GM20000 (cell line): ENCODE data around the gene OR2V2.

Experiments used
- DNase-seq: peaks from one replicate; pipeline ENCODE4 v3.0.0; 2012; ENCODE audit warnings: low spot score
- TF ChIP-seq, protein P1 (sequence below): IDR thresholded peaks from 2 replicates; pipeline ENCODE4 v1.5.1; 2012; ENCODE audit warnings: mild to moderate bottlenecking, control low read depth; ENCODE audit errors: extremely low read depth, missing control alignments

Gene OR2V2

DNA sequence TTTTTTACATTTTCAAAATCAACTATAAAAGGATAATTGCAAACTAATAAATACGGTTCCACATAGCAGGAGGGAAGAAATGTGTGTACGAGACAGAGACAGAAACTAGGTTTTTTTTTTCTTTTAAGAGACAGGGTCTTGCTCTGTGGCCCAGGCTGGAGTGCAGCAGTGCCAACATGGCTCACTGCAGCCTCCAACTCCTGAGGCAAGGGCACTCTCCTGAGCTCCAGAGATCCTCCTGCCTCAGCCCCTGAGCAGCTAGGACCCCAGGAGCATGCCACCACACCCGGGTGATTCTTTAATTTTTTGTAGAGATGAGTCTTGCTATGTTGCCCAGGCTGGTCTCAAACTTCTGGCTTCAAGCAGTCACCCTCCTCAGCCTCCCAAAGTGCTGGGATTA lies 14.3 kb upstream of the OR2V2 start:
- DNase-seq = no peak
- TF ChIP-seq, protein P1, sequence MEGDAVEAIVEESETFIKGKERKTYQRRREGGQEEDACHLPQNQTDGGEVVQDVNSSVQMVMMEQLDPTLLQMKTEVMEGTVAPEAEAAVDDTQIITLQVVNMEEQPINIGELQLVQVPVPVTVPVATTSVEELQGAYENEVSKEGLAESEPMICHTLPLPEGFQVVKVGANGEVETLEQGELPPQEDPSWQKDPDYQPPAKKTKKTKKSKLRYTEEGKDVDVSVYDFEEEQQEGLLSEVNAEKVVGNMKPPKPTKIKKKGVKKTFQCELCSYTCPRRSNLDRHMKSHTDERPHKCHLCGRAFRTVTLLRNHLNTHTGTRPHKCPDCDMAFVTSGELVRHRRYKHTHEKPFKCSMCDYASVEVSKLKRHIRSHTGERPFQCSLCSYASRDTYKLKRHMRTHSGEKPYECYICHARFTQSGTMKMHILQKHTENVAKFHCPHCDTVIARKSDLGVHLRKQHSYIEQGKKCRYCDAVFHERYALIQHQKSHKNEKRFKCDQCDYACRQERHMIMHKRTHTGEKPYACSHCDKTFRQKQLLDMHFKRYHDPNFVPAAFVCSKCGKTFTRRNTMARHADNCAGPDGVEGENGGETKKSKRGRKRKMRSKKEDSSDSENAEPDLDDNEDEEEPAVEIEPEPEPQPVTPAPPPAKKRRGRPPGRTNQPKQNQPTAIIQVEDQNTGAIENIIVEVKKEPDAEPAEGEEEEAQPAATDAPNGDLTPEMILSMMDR = no peak

DNA sequence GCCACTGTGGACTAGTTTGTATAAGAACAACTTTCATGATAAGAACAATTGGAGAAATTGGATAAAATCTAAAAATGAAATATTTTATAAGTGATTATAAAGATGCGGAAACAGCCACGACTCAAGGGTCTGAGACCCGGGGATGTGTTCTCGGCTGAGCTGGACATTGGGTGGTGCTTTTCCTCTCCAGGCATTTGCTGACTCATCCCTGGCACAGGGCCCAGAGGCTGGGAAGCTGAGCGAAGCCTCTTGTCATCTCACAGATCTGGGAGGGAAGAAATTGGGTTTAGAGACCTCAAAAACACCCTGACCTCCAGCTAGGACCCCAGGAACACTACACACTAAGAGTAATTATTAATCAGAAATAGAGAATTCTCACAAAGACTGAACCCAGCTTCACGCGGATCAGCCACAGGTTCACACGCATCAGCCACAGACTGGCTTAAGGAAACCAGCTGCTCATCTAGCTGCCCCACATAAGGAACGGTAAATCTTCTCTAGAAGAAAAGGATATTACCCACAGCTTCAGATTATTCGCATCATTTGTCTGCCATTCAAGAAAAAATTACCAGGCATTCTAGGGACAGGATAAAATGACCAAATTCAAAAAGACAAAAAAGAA lies 13.7 kb upstream of the OR2V2 start:
- DNase-seq = no peak
- TF ChIP-seq, protein P1 = no peak

DNA sequence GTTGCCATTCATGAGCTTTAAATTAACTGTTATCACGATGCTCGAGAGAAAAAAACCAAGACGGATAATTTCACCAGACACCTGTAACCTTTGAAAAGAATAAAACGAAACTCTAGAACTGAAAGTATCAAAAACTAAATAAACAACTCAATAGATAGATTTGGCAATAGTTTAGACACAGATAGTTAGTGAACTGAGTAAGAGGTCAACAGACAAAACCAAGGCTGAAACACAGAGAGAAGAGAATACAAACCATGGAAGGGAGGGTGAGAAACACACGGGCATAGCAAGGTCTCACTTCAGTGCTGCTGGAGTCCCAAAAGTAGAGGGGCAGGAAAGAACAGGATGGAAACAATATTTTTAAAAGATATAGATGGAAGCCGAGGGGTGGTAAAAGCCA lies 13.1 kb upstream of the OR2V2 start:
- no peak for DNase-seq
- TF ChIP-seq, protein P1 = no peak

DNA sequence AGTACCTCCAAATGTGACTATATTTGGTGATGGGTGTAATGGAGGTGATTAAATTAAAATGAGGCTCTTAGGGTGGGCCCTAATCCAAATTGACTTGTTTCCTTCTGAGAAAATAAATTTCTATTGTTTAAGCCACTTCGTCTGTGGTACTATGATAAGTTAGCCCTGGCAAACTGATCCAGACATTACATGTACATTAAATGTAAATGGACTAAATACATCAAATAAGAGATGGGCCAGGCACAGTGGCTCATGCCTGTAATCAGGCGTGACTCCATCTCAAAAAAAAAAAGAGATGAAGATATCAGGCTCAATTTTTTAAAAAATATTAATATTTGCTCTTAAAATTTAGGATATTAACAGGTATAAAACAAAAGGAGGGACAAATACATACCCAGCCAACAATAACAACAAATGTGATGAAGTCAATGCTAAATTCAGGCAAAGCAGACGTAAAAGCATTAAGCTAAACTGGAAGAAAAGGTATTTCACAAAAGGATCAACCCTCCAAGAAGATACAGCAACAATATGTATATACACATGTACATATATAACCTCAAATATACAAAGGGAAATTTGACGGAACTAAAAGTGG lies 10.9 kb upstream of the OR2V2 start:
- no peak for DNase-seq
- TF ChIP-seq, protein P1 = no peak

DNA sequence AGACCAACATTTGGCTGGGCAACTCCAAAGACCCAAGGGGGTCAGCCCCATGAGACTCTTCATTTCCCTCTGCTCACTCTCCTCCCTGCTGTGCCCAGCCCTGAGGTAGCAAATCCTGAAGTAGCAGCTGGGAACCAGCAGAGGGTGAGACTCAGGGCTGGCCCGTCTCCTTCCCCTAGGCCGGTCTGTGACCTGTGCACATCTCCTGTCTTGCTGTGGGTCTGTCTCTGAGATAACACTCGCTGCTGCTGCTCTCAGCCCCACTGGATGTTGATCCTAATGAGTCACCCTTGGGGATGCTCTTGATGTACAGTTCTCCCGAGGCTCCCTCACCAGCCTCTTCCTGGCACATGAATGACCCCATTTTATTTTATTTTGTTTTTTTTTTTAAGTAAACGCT lies 9.1 kb upstream of the OR2V2 start:
- TF ChIP-seq, protein P1 = no peak
- no peak for DNase-seq

DNA sequence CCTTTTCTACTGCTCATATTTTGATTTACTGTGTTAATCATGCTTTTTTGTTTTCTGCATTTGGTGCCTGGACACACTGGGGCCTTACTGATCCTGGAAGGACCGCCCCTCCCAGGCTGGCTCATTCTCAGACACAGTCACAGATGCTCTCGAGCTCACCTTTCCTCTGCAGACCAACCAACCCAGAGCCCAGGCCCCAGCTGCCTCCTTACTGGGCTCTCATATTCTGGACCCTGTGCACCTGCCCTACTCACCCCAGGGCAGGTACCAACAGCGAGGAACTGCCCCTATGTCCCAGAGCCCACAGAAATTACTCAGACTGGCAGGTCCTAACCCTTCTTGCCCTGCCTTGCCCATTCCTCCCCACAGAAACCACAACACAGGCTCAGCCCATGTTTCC lies 6.6 kb upstream of the OR2V2 start:
- TF ChIP-seq, protein P1 = no peak
- DNase-seq = no peak

DNA sequence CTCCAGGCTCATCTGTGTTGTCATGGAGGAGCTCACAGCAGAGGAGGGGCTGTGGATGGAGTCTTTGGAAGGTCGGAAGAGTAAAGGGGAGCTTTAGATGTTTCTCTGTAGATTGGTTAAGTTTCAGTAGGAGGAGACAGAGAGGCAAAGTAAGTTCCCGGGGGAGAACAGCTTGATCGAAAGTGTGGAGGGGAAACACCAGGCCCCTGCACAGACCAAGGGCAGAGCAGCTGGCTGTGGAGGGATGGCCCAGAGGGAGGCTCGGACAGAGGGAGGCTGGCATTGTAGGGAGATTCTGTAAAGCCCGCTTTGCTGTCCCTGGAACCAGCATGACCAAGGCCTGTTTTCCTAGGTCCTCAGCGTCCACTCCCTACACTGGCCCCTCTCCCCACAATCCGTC lies 5.3 kb upstream of the OR2V2 start:
- DNase-seq = no peak
- TF ChIP-seq, protein P1 = no peak
